MCF 10A (cell line): ENCODE data around the gene SMPD1. TPM values are rescaled to one million over a fixed set of nuclear protein-coding genes. Genes with fewer than 3 reads are reported as not detected.
A peak's percentile ranks its signal among the peaks of the same experiment; 100 is the strongest.
"Not testable (repeated sequence)": the region's sequence is repeated elsewhere in the genome, so short reads cannot be mapped to it uniquely, and the experiment has no call there.

Experiments used
- BruUV-seq: library from RNA; stranded (reverse); fragments of 400-500 nt; replicated peaks from 2 replicates; lab custom pipeline; 2021; lab: Mats Ljungman, UMichigan
- CTCF ChIA-PET: fragments of 300-600 bp; sonication (Branson Sonifier 250); formaldehyde crosslinking; extraction: SDS; loops from one replicate; lab custom pipeline; 2021; ENCODE audit warnings: antibody characterized with exemption, inconsistent platforms; lab: Yijun Ruan, JAX
- POLR2A ChIA-PET: fragments of 300-600, 350-650 bp; sonication (Branson Sonifier 250); formaldehyde crosslinking; extraction: SDS; loops from one replicate; lab custom pipeline; 2020; ENCODE audit warnings: antibody characterized with exemption, inconsistent platforms; lab: Yijun Ruan, JAX
- DNase-seq: peaks from one replicate; pipeline ENCODE4 v3.0.0-alpha.2; 2018; ENCODE audit not compliant: unreplicated experiment
- H3K27ac Mint-ChIP-seq: one replicate; pipeline ENCODE4 v1.8.0; 2022; ENCODE audit warnings: mild to moderate bottlenecking, low read depth, mixed read lengths; ENCODE audit not compliant: unreplicated experiment
- H3K27me3 Mint-ChIP-seq: one replicate; pipeline ENCODE4 v1.8.0; 2022; ENCODE audit warnings: mixed read lengths; ENCODE audit not compliant: insufficient read depth, unreplicated experiment
- H3K36me3 Mint-ChIP-seq: one replicate; pipeline ENCODE4 v1.8.0; 2022; ENCODE audit warnings: mild to moderate bottlenecking, moderate library complexity, mixed read lengths; ENCODE audit not compliant: insufficient read depth, unreplicated experiment
- H3K4me1 Mint-ChIP-seq: one replicate; pipeline ENCODE4 v1.8.0; 2022; ENCODE audit warnings: mixed read lengths; ENCODE audit not compliant: insufficient read depth, unreplicated experiment
- H3K4me3 Mint-ChIP-seq: one replicate; pipeline ENCODE4 v1.8.0; 2022; ENCODE audit warnings: mild to moderate bottlenecking, moderate library complexity, mixed read lengths; ENCODE audit not compliant: unreplicated experiment
- H3K9me3 Mint-ChIP-seq: one replicate; pipeline ENCODE4 v1.8.0; 2022; ENCODE audit warnings: mixed read lengths; ENCODE audit not compliant: unreplicated experiment
- intact Hi-C: fragments of 100-400 bp; cut with micrococcal nuclease; formaldehyde crosslinking; loops from 2 replicates; pipeline ENCODE4 v1.14.1; 2022
- total RNA-seq: library from RNA; stranded (reverse); gene quantifications from 2 replicates; pipeline ENCODE4 v1.2.3, GENCODE V29; 2022
- TF ChIP-seq, protein P1 (sequence below): fragments of 200-600 bp; IDR thresholded peaks from one replicate; pipeline ENCODE4 v1.8.0; 2022; ENCODE audit warnings: antibody characterized with exemption, mild to moderate bottlenecking; ENCODE audit not compliant: unreplicated experiment

The SMPD1 gene
- total RNA-seq, 1 experiment from 2014 or later: 15.0 TPM

DNA sequence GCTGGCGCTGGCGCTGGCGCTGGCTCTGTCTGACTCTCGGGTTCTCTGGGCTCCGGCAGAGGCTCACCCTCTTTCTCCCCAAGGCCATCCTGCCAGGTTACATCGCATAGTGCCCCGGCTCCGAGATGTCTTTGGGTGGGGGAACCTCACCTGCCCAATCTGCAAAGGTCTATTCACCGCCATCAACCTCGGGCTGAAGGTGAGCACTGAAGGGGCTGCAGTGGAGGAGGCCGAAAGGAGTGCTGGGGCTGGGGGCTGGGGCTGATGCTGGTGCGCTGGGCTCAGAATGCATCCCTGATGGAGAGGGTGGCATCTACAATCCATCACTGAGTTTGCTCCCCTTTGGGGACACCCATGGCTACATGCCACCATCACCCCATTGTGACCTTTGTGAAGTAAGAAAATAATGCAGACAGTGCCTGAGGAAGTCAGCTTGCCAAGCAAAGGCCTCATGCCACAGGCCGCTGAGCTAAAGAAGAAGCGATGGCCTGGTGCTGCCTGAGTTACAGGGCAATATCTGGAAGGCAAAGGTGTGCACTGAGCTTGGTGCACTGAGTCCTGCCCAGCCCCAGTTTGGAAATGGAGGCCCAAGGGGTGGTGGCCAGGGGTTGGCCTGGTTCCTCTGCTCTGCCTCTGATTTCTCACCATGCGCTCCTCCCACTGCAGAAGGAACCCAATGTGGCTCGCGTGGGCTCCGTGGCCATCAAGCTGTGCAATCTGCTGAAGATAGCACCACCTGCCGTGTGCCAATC is 620 bp downstream of the SMPD1 start:
- ChIA-PET POLR2A (interaction anchor here (0.7 to 5.3 kb wide), 14 partner anchors 12 to 292 kb away, joined by 3 to 32 read pairs (median 8); partner anchors contain the start of genes APBB1, ARFIP2, CAVIN3 and ILK), CTCF (interaction anchor here (0.5 to 2.5 kb wide), 7 partner anchors 12 to 370 kb away, joined by 3 to 16 read pairs (median 4); no protein-coding TSS in a partner anchor)
- TSS peak; percentile 41 for BruUV-seq
- H3K27me3 Mint-ChIP-seq: no peaks in the 10 kb centered on the region
- no peaks in the 10 kb centered on the region for H3K36me3 Mint-ChIP-seq
- H3K9me3 Mint-ChIP-seq: no peaks in the 10 kb centered on the region
- intact Hi-C loops: loop anchor here (1.0 to 5.0 kb wide), 2 partner anchors 41 to 291 kb away; partner anchors contain the start of gene MRPL17
- DNase-seq: no peak
- H3K27ac Mint-ChIP-seq: peak overlapping the region; percentile 96
- peak overlapping the region; percentile 94 for H3K4me3 Mint-ChIP-seq
- TF ChIP-seq, protein P1, sequence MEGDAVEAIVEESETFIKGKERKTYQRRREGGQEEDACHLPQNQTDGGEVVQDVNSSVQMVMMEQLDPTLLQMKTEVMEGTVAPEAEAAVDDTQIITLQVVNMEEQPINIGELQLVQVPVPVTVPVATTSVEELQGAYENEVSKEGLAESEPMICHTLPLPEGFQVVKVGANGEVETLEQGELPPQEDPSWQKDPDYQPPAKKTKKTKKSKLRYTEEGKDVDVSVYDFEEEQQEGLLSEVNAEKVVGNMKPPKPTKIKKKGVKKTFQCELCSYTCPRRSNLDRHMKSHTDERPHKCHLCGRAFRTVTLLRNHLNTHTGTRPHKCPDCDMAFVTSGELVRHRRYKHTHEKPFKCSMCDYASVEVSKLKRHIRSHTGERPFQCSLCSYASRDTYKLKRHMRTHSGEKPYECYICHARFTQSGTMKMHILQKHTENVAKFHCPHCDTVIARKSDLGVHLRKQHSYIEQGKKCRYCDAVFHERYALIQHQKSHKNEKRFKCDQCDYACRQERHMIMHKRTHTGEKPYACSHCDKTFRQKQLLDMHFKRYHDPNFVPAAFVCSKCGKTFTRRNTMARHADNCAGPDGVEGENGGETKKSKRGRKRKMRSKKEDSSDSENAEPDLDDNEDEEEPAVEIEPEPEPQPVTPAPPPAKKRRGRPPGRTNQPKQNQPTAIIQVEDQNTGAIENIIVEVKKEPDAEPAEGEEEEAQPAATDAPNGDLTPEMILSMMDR: no peak
- peaks cover 29% of the 10 kb centered on the region for H3K4me1 Mint-ChIP-seq

DNA sequence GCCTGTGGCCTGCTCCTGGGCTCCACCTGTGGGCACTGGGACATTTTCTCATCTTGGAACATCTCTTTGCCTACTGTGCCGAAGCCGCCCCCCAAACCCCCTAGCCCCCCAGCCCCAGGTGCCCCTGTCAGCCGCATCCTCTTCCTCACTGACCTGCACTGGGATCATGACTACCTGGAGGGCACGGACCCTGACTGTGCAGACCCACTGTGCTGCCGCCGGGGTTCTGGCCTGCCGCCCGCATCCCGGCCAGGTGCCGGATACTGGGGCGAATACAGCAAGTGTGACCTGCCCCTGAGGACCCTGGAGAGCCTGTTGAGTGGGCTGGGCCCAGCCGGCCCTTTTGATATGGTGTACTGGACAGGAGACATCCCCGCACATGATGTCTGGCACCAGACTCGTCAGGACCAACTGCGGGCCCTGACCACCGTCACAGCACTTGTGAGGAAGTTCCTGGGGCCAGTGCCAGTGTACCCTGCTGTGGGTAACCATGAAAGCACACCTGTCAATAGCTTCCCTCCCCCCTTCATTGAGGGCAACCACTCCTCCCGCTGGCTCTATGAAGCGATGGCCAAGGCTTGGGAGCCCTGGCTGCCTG is 1.4 kb downstream of the SMPD1 start:
- peaks cover 29% of the 10 kb centered on the region for H3K4me1 Mint-ChIP-seq
- intact Hi-C loops: loop anchor here (5.0 kb wide), 1 partner anchor 291 kb away; the partner anchor contains the start of gene MRPL17
- H3K9me3 Mint-ChIP-seq: no peaks in the 10 kb centered on the region
- no peak overlapping the region for H3K27ac Mint-ChIP-seq
- peak overlapping the region; percentile 94 for H3K4me3 Mint-ChIP-seq
- no TSS peak for BruUV-seq
- TF ChIP-seq, protein P1: no peak
- H3K36me3 Mint-ChIP-seq: no peaks in the 10 kb centered on the region
- ChIA-PET CTCF (interaction anchor here (0.6 to 2.5 kb wide), 5 partner anchors 12 to 617 kb away, joined by 3 to 16 read pairs (median 4); no protein-coding TSS in a partner anchor), POLR2A (interaction anchor here (0.7 to 5.3 kb wide), 3 partner anchors 72 to 156 kb away, joined by 3 to 32 read pairs (median 3); partner anchors contain the start of genes ARFIP2, CAVIN3 and TIMM10B)
- DNase-seq: no peak
- H3K27me3 Mint-ChIP-seq: no peaks in the 10 kb centered on the region

DNA sequence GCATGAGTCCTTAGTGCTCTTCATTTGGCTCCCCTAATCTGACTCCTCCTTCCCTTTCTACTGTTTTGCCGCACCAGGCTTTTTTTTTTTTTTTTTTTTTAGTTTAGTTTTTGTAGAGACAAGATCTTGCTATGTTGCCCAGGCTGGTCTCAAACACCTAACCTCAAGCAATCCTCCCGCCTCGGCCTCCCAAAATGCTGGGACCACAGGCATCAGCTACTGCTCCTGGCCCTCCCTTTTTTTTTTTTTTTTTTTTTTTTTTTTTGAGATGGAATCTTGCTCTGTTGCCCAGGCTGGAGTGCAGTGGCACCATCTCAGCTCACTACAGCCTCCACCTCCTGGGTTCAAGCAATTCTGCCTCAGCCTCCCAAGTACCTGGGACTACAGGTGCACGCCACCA is 2.0 kb downstream of the SMPD1 start:
- H3K27me3 Mint-ChIP-seq, BruUV-seq, H3K4me3 Mint-ChIP-seq, H3K9me3 Mint-ChIP-seq, H3K27ac Mint-ChIP-seq, H3K36me3 Mint-ChIP-seq, DNase-seq: not testable (repeated sequence)
- ChIA-PET POLR2A (interaction anchor here (5.3 kb wide), 1 partner anchor 90 kb away, joined by 32 read pairs; the partner anchor contains the start of genes ARFIP2 and TIMM10B), CTCF (interaction anchor here (0.6 to 2.0 kb wide), 7 partner anchors 9 to 617 kb away, joined by 3 to 18 read pairs (median 4); partner anchors contain the start of gene APBB1)
- intact Hi-C loops: loop anchor here (5.0 kb wide), 1 partner anchor 290 kb away; the partner anchor contains the start of gene MRPL17
- peaks cover 29% of the 10 kb centered on the region for H3K4me1 Mint-ChIP-seq

DNA sequence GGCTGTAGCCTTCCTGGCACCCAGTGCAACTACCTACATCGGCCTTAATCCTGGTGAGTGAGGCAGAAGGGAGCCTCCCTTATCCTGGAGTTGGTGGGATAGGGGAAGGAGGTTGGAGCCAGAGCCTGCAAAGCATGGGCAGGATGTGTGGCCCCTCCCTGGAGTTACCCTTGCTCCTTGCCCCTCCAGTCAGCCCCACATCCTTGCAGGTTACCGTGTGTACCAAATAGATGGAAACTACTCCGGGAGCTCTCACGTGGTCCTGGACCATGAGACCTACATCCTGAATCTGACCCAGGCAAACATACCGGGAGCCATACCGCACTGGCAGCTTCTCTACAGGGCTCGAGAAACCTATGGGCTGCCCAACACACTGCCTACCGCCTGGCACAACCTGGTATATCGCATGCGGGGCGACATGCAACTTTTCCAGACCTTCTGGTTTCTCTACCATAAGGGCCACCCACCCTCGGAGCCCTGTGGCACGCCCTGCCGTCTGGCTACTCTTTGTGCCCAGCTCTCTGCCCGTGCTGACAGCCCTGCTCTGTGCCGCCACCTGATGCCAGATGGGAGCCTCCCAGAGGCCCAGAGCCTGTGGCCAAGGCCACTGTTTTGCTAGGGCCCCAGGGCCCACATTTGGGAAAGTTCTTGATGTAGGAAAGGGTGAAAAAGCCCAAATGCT is 3.9 kb downstream of the SMPD1 start:
- TF ChIP-seq, protein P1: no peak
- BruUV-seq: no TSS peak

More for the DNA sequence above, 3.9 kb downstream of the SMPD1 start:
- ChIA-PET POLR2A (no interaction called here), CTCF (interaction anchor here (0.6 to 2.0 kb wide), 5 partner anchors 15 to 38 kb away, joined by 3 to 18 read pairs (median 4); partner anchors contain the start of gene APBB1)
- Mint-ChIP-seq H3K9me3 (no peaks in the 10 kb centered on the region), H3K36me3 (no peaks in the 10 kb centered on the region), H3K4me3 (no peak overlapping the region), H3K4me1 (peaks cover 15% of the 10 kb centered on the region), H3K27ac (no peak overlapping the region), H3K27me3 (peaks cover 23% of the 10 kb centered on the region)
- DNase-seq: no peak
- intact Hi-C loops: loop anchor here (5.0 kb wide), 1 partner anchor 288 kb away; the partner anchor contains the start of gene MRPL17
